Measurements from ENCODE around the gene KLHL24.
"Not testable (repeated sequence)": the region's sequence is repeated elsewhere in the genome, so short reads cannot be mapped to it uniquely, and the experiment has no call there.

KLHL24 gene

DNA sequence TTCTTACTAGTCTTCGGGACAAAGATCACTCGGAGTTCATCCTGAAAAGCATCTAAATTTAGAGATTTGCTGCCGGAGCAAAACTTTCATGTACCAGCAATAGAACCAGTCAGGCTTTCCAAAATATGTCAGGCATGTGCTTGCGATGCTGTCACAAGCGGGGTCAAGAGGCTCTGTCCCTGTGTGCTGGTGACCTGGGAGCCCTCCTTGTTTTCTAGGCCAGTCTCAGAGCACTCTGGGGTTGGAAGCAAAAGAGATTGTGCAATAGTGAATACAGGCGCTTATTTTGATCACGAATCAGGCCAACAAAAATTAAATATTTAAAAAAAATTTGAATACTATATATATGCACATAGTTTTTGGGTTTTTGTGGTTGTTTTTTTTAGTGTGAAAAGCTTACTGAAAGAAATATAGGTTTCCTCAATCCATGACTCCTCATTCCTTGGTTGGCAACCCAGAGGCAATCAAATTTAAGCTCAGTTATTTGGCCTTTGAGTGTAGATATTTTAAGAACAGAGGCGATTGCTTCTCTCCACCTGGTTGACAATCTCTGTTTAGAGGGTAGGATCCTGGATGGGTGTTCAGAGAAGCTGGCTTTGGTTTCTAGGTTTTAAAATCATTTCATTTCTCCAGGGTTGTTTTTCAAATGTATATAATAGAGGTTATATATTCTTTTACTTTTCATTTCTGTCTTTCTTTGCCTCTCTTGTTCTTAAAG, 8.4 kb upstream of the KLHL24 start:
- Histone ChIP-seq H3K27me3 (ENCODE audit: insufficient read depth, poor library complexity, severe bottlenecking) (no peaks in the 10 kb centered on the region), H3K4me3 (ENCODE audit: severe bottlenecking) (no peak overlapping the region), H3K36me3 (ENCODE audit: low read depth) (no peaks in the 10 kb centered on the region), H3K27ac (ENCODE audit: poor library complexity, severe bottlenecking) (no peak overlapping the region), H3K9me3 (ENCODE audit: severe bottlenecking) (no peaks in the 10 kb centered on the region), H3K4me1 (ENCODE audit: insufficient read depth, poor library complexity, severe bottlenecking) (no peaks in the 10 kb centered on the region)
- no peak for ATAC-seq (ENCODE audit: low read depth)
- no peak for TF ChIP-seq CTCF (IDR thresholded peaks at IDR 0.05; ENCODE audit: poor library complexity, severe bottlenecking)
- no peak for DNase-seq (ENCODE audit: low spot score)

GRCh38 chr3:183629546-183630301, 5.7 kb upstream of the KLHL24 start:
- Histone ChIP-seq H3K4me1 (ENCODE audit: insufficient read depth, poor library complexity, severe bottlenecking) (no peaks in the 10 kb centered on the region), H3K27ac (ENCODE audit: poor library complexity, severe bottlenecking) (no peak overlapping the region), H3K27me3 (ENCODE audit: insufficient read depth, poor library complexity, severe bottlenecking) (no peaks in the 10 kb centered on the region), H3K9me3 (ENCODE audit: severe bottlenecking) (no peaks in the 10 kb centered on the region), H3K36me3 (ENCODE audit: low read depth) (no peaks in the 10 kb centered on the region), H3K4me3 (ENCODE audit: severe bottlenecking) (no peak overlapping the region)
- ATAC-seq (ENCODE audit: low read depth) (no peak), DNase-seq (ENCODE audit: low spot score) (no peak)
- TF ChIP-seq CTCF (IDR thresholded peaks at IDR 0.05; ENCODE audit: poor library complexity, severe bottlenecking): no peak

DNA sequence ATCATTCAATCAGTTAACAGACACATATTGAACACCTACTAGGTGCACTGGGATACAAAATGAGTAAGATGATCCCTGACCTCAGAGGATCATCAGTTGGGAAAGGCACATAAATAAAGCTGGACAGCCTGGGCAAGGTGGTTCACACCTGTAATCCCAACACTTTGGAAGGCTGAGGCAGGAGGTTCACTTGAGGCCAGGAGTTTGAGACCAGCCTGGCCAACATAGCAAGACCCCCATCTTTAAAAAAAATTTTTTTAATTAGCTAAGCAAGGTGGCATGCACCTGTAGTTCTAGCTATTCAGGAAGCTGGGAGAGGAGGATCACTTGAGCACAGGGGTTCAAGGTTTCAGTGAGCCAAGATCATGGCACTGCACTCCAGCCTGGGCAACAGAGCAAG, 3.7 kb upstream of the KLHL24 start:
- Histone ChIP-seq H3K36me3 (ENCODE audit: low read depth) (no peaks in the 10 kb centered on the region), H3K4me1 (ENCODE audit: insufficient read depth, poor library complexity, severe bottlenecking) (no peaks in the 10 kb centered on the region), H3K27me3 (ENCODE audit: insufficient read depth, poor library complexity, severe bottlenecking) (no peaks in the 10 kb centered on the region), H3K27ac (ENCODE audit: poor library complexity, severe bottlenecking) (no peak overlapping the region), H3K9me3 (ENCODE audit: severe bottlenecking) (no peaks in the 10 kb centered on the region), H3K4me3 (ENCODE audit: severe bottlenecking) (no peak overlapping the region)
- TF ChIP-seq CTCF (IDR thresholded peaks at IDR 0.05; ENCODE audit: poor library complexity, severe bottlenecking): no peak
- DNase-seq (ENCODE audit: low spot score): no peak
- no peak for ATAC-seq (ENCODE audit: low read depth)

DNA sequence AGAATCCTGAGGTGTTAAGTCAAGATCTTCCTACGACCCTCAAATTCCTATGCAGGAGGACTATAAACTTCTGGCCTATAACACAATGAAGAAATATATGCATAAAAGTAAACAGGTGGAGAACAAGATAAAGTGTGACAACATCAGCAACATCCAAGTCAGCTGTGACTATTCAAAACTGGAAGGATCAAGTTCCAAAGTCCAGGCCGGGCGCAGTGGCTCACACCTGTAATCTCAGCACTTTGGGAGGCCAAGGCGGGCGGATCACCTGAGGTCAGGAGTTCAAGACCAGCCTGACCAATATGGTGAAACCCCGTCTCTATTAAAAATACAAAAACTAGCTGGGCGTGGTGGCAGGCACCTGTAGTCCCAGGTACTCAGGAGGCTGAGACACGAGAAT, 2.7 kb upstream of the KLHL24 start:
- not testable (repeated sequence) for H3K4me3 ChIP-seq (ENCODE audit: severe bottlenecking); H3K9me3 ChIP-seq (ENCODE audit: severe bottlenecking); H3K27me3 ChIP-seq (ENCODE audit: insufficient read depth, poor library complexity, severe bottlenecking); H3K27ac ChIP-seq (ENCODE audit: poor library complexity, severe bottlenecking); ATAC-seq (ENCODE audit: low read depth); DNase-seq (ENCODE audit: low spot score); H3K4me1 ChIP-seq (ENCODE audit: insufficient read depth, poor library complexity, severe bottlenecking); H3K36me3 ChIP-seq (ENCODE audit: low read depth)

DNA sequence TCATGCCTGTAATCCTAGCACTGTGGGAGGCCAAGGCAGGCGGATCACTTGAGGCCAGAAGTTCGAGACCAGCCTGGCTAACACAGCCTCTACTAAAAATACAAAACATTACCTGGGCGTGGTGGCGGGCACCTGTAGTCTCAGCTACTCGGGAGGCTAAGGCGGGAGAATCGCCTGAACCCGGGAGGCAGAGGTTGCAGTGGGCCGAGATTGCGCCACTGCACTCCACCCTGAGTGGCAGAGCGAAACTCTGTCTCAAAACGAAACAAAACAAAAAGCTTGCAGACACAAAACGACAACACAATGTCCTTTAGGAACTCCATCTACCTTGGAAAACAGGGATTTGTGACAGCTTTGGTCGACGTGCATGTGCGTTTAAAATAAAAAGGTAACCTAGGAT, 716 bp upstream of the KLHL24 start:
- ATAC-seq (ENCODE audit: low read depth): no peak
- TF ChIP-seq CTCF (IDR thresholded peaks at IDR 0.05; ENCODE audit: poor library complexity, severe bottlenecking): no peak
- H3K4me3 ChIP-seq (ENCODE audit: severe bottlenecking): no peak overlapping the region

More for the DNA sequence above, 716 bp upstream of the KLHL24 start:
- Histone ChIP-seq H3K9me3 (ENCODE audit: severe bottlenecking) (no peaks in the 10 kb centered on the region), H3K36me3 (ENCODE audit: low read depth) (no peaks in the 10 kb centered on the region), H3K27ac (ENCODE audit: poor library complexity, severe bottlenecking) (no peak overlapping the region), H3K27me3 (ENCODE audit: insufficient read depth, poor library complexity, severe bottlenecking) (no peaks in the 10 kb centered on the region), H3K4me1 (ENCODE audit: insufficient read depth, poor library complexity, severe bottlenecking) (peaks cover 8% of the 10 kb centered on the region)
- no peak for DNase-seq (ENCODE audit: low spot score)

Measured in RWPE2 (cell line).